Endothelial cell of umbilical vein (primary cell): ENCODE measurements around the gene ZBTB7B.

ENCODE experiments used
- POLR2A ChIP-seq: IDR thresholded peaks from 2 replicates; pipeline ENCODE4 v1.6.1; 2012; ENCODE audit warnings: low read depth, mild to moderate bottlenecking, control low read depth, low read length
- POLR2AphosphoS5 ChIP-seq: IDR thresholded peaks from 2 replicates; pipeline ENCODE4 v1.6.1; 2012; ENCODE audit warnings: low read depth, mild to moderate bottlenecking, control low read depth, low read length, moderate library complexity; ENCODE audit not compliant: insufficient read depth

DNA sequence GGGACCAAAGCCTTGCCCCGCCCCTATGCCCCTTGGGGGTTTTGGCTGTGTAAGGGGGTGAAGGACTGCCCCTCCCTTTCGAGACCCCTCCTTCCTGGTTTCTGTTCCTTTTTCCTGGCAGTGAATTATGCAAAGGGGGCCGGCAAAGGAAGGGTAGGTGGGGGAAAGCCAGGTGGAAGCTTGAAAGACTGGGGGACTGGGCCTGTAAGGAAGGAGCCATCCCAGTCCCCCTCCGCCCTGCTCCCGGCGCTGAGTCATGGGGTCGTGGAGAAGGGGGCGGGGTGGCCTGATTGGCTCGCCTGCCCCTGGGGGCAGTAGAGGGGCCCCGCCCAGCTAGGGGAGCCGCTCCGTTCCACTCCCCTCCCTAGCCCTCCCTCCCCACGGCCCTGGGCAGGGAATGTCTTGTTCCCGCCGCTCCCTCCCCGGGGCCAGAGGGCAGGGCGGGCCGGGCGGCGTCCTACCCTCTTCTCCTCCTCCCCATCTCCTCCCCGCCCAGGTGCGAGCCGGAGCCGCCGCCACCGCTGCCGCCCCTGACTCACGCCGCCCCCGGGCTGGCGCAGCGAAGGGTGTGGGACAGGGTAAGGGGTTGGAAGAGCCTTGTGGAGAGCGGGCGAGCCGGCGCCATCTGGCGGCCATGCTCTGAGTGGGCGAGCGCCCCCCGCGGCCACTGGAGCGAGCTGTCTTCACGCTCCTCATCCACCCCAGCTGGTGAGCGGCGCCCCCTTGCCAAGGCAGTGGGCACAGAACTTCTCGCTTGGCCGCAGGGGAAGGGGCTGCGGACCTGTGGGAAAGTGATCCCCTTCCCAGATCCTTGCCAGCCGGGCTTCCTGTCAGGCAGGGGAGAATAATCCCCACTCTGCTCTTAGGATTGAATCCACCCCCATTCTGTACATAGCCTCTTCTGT, 14.7 kb downstream of the ZBTB7B start:
- TF ChIP-seq POLR2AphosphoS5, result peak; percentile 78
- TF ChIP-seq POLR2A, result peak; percentile 57
